Colon (tissue), 2 donors: ENCODE measurements around the gene TUBB4B.
"Not testable (repeated sequence)": the region's sequence is repeated elsewhere in the genome, so short reads cannot be mapped to it uniquely, and the experiment has no call there.

Source experiments
- FAIRE-seq: peaks from 2 replicates; lab custom pipeline; 2012; peaks lifted over from hg19 to GRCh38; lab: Jason Lieb, UNC
- donor health status: control.
- donor health status: control.

TUBB4B gene

DNA sequence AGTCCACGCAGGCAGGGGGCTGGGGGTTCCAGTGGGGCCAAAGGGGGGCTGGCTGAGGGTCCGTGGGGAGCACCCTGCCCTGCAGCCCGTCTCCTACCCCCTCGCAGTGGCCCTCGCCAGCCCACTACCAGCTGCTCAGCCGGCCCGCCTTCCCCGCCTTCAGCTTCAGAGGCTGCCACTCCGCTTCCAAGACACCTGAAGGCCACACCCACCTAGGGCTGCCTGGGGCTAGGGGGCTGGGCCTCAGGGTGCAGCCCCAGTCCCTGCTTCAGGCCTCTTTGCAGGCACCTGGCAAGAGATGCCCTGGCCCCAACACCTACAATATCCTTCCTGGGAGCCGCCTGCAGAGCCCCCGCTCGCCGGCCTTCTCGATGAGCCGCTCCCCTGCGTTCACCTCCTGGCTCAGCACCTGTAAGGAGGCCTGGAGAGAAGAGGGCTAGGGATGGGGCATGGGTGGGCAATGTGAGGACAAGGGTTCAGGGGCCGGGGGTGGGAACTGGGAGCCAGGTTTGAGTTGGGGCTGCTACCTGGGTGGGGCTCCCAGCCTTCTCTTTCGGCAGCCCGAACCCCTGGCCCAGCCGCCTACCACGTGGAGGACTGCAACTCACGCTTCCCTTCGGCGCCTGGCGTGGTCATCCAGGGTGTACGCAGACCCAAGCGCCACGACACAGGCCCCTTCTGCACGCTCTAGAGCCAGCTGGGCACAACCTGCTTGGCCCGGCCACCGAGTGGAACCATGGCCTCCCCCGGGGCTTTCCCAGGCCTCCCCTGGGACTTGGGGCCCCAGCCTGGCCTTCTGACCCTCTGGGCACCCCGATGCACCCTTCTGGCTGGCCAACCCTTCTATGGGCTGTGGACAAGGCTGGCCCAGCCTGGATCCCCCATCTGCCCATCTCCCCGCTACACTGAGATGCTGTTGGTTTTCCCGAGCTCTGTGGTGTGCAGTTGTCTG lies 11.7 kb downstream of the TUBB4B start:
- no peak for FAIRE-seq

DNA sequence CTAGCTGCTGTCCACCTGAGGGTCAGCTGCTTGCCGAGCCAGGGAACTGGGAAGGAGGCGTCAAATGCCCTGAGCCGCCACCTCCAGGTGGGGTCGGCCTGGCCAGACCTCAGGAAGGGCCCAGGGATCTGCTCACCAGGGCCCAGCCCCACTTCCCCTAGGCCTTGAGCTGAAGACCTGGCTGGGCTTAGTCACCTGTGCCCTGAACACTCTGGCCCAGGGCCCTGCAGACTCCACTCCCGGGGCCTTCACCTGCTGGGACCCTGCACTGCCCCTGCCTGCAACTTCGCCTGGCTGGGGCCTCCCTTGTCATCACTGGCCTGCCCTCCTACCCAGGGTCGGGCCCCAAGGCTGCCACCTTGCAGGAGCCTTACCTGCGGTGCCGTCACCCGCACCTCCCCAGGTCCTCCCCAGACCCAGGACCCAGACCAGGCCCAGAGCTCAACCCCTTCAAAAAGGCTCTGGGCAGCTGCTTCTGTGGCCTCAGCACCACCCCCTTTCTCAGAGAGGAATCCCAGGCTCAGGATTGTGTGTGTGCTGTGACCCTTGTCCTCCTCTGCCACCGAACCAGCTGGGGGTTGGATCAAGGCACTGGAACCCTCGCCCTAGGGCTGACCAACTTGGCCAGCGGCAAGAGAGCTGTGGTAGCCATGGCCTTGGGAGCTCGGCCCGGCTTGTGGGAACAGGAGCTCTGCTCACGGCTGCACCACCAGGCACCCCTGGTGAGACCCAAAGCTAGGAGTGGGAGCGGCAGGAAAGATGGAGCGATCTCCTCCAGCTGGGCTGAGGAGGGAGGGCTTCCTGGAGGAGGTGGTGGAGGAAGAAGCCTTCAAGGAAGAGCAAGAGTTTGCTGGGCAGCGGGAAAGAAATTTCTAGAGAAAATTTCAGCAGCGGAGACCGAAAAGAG lies 12.9 kb downstream of the TUBB4B start:
- FAIRE-seq: no peak

DNA sequence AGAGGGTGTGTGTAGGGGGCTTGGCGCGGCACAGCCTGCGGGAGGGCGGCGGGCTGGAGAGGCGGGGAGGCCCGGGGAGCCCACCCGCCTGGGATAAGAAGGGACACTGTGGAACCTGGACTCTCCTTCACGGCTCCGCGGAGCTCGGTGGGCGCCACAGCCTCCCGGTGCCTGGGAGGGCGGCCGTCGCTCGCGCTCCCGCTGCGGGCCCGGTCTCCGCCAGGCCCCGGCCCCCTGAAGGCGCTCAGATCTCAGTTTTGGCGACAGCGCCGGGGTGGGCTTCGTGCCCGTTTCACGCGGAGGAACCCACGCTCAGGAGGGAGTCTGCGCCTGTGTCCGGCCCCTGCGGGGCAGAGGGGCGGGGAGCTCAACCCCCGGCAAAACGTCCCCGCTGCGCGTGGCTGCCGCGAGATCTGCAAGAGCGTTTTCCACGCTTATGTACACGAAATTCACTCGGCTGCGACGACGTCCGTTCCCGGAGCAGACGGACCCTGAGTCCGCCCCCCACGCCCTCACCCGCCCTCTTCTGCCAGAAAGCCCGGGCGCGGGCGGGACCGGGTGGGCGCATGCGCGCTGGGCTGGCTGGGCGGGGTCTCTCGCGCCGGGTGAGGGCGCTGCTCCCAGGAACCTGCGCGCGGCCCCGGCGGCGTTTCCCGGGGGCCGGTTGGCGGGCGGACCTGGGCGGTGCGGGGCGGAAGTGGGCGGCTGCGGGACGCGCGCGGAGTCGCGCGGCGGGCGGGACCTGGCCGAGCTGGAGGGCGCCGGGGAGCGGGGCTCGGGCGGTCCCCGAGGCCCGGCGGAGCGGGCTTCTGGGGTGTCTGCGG lies 13.7 kb downstream of the TUBB4B start, which contains the start of gene NELFB:
TSS of gene NELFB (plus strand) at position 704 of the 824 bp plus-strand sequence.
- FAIRE-seq: no peak

DNA sequence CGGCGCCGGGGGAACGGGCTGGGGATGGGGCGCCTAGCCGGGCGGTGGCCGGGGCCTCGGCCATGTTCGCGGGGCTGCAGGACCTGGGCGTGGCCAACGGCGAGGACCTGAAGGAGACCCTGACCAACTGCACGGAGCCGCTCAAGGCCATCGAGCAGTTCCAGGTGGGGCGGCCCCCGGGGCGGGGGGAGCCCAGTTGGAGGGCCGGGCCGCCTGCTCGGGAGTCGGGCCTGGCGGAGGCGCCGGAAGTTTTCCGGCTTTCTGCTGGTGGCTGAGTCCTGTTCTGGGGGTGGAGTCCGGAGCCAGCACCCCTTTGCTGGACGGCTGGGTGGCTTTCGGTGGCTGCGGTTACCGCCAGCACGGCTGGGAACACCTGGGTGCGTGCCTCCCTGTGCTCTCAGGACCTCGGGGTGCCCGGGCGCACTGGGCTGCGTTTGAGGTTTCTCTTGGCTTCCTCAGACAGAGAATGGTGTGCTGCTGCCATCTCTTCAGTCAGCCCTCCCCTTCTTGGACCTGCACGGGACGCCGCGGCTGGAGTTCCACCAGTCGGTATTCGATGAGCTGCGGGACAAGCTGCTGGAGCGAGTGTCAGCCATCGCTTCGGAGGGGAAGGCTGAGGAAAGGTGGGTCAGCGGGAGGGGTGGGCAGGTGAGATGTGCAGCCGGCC lies 14.5 kb downstream of the TUBB4B start:
- FAIRE-seq: no peak

DNA sequence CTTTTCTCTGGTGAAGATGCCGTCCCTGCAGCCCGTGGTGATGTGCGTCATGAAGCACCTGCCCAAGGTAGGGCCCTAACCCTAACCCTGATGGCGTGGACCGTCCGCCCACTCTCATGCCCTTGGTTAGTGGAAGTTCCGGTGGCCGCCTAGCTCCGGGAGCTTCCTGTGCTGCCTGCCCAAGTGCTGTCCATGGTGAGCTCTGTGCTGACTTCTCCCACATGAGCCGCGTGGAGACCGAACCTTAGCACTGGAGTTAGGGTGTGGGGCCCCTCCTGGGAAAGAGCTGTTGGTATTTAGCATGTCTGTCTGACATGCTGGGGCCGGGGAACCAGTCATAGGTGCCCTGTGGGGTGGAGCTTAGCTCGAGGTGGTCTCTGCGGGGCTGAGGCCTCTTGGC lies 15.3 kb downstream of the TUBB4B start:
- no peak for FAIRE-seq

DNA sequence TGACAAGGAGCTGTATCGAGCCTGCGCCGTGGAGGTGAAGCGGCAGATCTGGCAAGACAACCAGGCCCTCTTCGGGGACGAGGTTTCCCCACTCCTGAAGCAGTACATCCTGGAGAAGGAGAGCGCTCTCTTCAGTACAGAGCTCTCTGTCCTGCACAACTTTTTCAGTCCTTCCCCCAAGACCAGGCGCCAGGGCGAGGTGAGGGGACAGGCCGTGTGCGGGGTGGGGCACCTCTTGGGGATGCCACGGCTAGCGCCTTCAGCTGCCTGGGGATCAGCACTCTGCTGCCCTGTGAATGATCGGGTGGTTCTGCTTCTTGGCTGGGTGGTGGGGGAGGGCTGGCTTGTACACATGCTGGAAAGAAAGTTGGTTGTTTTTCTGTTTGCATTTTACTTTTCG lies 15.8 kb downstream of the TUBB4B start:
- FAIRE-seq: no peak

DNA sequence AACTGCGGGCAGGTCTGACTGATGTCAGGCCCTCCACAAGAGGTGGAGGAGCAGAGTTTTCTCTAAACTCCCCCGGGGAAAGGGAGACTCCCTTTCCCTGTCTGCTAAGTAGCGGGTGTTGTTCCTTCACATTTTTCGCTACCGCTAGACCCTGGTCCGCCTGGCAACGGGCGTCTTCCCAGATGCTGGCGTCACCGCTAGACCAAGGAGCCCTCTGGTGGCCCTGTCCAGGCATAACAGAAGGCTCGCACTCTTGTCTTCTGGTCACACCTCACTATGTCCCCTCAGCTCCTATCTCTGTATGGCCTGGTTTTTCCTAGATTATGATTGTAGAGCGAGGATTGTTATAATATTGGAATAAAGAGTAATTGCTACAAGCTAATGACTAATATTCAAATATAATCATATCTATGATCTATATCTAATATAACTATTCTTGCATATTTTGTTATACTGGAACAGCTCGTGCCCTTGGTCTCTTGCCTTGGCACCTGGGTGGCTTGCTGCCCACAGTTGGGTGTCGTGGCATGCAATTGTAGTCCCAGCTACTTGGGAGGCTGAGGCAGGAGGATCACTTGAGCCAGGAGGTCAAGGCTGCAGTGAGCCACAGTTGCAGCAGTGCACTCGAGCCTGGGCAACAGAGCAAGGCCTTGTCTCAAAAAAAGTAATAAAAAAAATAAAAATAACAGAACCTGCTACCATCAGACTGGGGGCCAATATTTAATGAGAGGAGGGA lies 21.3 kb downstream of the TUBB4B start:
- FAIRE-seq: not testable (repeated sequence)

DNA sequence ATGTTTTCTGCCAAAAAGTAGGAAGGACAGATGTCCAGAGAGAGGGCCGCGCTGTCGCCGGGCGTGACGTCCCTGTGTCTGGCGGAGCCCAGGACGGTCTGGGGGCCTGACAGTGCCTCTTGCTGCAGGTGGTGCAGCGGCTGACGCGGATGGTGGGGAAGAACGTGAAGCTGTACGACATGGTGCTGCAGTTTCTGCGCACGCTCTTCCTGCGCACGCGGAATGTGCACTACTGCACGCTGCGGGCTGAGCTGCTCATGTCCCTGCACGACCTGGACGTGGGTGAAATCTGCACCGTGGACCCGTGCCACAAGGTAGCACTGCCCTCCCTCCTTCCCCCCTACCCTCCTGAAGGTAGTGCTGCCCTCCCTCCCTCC lies 21.8 kb downstream of the TUBB4B start:
- no peak for FAIRE-seq

DNA sequence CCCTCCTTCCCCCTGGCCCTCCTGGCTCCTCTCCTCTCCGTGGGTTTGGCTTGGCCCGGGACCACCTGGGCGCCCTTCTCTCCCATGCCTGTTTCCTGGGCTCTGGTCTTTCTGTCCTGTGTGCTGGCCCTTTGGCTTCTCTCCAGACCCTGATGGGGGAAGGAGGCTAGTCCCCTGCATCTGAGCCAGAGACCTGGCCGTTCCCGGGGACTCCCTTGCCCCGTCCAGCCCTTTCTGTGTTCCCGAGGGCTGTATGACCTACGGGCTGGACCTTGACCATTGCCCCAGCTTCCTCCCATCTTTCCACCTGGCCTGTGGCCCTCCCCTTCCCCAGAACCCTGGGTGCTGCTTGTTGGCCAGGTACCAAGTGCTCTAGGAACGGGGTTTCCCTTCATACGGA lies 22.4 kb downstream of the TUBB4B start:
- FAIRE-seq: no peak

DNA sequence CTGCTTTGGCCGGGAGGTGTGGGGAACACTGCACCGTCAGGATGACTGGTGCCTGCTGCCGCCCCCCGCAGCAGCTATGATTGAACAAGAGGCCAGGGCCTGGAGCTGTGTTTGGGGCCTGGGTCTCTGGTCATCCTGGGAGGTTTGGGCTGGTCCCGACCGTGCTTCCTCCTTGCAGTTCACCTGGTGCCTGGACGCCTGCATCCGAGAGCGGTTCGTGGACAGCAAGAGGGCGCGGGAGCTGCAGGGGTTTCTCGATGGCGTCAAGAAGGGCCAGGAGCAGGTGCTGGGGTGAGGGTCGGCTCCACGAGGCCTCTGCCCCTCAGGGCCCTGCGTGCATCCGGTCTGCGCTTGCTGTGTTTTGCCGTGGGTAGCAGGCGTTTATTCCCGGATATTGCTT lies 23.0 kb downstream of the TUBB4B start:
- FAIRE-seq: no peak

DNA sequence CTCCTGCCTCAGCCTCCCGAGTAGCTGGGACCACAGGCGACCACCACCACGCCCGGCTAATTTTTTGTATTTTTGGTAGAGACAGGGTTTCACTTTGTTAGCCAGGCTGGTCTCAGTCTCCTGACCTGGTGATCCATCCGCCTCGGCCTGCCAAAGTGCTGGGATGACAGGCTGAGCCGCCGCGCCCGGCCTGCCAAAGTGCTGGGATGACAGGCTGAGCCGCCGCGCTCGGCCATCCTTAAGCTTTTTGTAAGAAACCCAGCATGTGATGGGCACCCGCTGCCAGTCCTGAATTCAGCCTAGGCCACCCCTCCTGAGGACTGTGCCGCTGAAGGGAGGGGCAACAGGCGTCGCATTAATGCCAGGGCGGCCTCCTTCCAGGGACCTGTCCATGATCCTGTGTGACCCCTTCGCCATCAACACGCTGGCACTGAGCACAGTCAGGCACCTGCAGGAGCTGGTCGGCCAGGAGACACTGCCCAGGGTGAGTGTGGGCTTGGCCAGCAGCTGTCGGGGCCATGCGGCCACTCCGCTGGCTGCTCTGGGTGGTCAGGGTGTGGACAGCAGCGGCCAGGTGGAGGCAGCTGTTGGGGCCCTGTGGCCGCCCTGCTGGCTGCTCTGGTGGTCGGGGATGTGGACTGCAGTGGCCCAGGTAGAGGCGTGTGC lies 24.5 kb downstream of the TUBB4B start:
- no peak for FAIRE-seq

DNA sequence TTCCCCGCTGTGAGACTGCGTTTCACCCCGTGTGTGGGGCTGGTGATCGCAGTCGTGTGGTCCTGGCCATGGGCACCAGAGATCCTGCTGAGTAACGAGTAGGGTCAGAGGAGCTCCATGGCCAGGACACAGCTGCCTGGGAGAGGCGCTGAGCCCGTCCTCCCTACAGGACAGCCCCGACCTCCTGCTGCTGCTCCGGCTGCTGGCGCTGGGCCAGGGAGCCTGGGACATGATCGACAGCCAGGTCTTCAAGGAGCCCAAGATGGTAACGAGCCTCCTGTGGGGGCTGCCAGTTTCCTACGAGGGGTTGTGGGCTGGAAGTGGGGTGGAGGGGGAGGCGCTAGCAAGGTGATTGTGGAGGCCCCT lies 25.1 kb downstream of the TUBB4B start:
- no peak for FAIRE-seq

DNA sequence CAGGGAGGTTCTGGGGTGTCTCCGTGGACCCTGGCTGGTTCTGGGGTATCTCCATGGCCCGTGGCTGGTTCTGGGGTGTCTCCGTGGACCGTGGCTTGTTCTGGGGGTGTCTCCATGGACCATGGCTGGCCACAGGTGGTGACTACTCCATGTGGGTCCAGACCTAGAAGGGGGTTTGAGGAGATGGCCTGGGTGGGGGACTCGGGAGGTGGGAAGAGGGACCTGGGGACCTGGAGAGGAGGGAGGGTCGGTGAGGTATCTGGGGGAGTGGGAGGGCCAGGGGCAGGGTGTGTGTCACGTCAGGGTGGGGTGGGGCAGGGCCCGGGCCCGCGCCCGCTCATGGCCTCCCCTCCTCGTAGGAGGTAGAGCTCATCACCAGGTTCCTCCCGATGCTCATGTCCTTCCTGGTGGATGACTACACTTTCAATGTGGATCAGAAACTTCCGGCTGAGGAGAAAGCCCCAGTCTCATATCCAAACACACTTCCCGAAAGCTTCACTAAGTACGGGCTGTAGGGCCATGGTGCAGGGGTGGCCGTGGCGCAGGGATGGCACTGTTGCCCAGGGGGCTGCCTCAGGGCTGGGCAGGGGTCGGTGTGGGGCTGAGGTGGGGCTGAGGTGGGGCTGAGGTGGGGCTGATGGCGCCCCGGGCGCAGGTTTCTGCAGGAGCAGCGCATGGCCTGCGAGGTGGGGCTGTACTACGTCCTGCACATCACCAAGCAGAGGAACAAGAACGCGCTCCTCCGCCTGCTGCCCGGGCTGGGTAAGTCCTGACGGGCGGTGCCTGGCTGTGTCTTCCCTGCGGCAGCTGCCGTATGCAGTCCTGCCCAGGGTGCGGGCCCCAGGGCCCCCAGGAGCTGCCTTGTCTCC lies 25.7 kb downstream of the TUBB4B start:
- FAIRE-seq: no peak

DNA sequence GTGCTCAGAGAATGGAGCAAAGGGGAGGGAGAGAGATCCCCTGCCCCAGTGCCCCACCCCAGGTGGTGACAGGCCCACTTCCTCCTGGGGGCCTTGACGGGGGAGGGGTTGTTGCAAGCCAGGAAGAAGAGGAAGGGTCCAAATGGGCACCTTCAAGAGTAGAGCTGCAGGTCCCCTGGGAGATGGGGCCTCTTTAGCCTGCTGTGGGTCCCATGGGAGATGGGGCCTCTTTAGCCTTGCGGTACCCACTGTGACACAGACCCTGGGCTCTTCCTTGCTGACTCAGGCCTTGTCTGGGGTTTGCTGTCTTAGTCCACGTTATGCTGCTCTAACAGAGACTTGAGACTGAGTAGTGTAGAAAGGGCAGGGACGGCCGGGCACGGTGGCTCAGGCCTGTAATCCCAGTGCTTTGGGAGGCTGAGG lies 26.9 kb downstream of the TUBB4B start:
- no peak for FAIRE-seq

DNA sequence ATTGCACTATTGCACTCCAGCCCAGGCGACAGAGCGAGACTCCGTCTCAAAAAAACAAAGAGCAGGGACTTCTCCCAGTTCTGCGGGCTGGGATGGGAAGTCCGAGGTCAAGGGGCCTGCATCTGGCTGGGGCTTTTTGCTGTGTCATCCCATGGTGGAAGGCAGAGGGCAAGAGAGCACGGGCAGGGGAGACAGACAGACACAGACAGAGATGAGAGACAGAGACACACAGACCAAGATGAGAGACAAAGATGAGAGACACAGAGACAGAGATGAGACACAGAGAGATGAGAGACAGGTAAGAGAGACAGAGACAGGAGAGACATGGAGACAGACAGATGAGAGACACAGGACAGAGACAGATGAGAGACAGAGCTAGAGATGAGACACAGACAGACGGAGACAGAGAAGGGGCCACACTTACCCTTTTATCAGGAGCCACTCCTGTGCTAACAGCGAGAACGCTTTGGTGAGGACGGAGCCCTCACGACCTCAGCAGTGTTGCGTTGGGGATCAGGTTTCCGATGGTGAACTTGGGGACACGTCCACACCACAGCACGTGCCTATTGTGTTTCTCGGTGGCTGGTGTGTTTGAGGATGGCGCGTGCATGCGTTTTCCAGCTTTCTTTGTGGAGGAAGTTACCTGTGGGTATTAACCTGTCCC lies 27.6 kb downstream of the TUBB4B start:
- no peak for FAIRE-seq

DNA sequence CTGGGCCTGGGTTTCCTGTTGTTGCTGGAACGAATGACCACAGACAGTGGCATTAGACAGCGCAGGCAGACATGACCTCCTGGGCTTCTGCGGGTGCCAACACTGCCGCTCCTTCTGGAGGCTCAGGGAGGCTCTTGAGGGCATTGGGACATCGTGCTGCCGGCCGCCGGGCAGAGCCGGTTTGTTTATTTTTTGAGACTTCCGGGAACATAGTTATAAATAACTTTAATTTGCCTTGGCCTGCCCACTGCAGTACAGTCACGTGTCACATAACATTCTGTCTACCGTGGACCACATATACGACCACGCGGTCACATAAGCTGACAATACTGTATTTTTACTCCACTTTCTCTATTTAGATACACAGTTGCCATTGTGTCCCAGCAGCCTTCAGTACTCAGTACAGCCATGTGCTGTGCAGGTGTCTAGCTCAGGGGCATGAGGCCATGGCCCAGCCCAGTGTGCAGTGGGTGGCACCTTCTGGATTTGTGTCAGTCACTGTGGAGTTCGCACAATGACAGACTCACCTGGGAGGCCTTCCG lies 28.2 kb downstream of the TUBB4B start:
- FAIRE-seq: no peak

DNA sequence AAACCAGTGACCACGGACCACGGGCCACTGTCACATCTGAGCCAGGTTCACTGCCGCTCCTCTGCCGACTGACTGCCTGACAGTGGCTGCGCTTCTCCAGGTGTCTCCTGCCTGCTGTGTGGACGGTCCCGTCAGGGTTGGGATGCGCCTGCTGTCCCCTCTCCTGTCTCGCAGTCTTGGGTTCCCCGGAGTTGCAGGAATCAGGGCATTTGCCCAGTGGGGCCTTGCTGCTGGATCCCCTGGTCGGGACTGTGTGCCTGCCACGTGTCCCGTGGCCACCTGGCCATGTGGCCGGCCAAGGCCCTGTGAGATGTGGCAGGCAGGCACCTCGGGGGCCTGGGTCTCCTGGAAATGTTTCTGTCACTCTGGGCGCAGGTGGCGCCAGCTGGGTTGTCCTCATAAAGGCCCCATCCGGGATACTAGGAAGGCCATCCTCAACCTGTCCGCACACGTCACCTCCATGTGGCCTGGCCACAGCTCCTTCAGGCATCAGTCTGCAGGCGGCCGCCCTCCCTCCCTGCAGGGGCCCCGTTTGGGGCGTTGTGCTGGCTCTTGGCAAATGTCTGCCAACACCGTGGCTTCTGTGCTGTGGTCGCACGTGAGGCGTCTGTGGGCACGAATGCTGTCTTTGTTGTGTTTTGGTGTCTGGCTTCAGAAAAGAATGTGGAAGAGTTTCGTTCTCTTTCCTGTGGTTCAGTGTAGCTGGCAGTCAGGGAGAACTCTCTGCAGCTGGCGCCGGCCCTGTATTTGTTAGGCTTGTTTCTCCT lies 30.0 kb downstream of the TUBB4B start:
- no peak for FAIRE-seq

DNA sequence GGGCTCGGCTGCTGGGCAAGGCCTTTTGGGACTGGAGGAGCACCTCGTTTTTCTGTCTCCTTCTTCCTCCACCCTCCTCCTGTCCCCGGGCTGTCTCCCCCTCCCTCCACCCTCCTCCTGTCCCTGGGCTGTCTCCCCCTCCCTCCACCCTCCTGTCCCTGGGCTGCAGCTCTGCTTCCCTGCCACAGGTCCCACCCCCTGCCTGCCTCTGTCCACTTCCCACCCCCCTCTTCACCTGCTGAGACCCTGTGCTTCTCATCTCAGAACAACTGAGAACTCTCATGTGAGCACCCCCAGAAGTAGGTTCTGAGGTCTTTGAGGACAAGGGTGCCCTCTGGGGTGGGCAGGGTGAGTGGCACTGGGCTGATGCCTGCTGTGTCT lies 30.6 kb downstream of the TUBB4B start:
- no peak for FAIRE-seq
